ENCODE measurements around the gene ZNF224.
A peak's percentile ranks its signal among the peaks of the same experiment; 100 is the strongest.

The ZNF224 gene

GRCh38 chr19:44131955-44132354 is 37.8 kb downstream of the ZNF224 start:
- no peak for DNase-seq (ENCODE audit: low read depth)

- peak; percentile 55 for DNase-seq (ENCODE audit: low read depth)
Observed at GRCh38 chr19:44141191-44142058, 47.3 kb downstream of the ZNF224 start, which contains the start of gene ZNF234. TSS of gene ZNF234 (plus strand) at chr19:44141554. CDS start at chr19:44144633, 3,079 bp downstream.

- DNase-seq (ENCODE audit: low read depth) = no peak
Observed at GRCh38 chr19:44142059-44142433, 47.9 kb downstream of the ZNF224 start.

DNA sequence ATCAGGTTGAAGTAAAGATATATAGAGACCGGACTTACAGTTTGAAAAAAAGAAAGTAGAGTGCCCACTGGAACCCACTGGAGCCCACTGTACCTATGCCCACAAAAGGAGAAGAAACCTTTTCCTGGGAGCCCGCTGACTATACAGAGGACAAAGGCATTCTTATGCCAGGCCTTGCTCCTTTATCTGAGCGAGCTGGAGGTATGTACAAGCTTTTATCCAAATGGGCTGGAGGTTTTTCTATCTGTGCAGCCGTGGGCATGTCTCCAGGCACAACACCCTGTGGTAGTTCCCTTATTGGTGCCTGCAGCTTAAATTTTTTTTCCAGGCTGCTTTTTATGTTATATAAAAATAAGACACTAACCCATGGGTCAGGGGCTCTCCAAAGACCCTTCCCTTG is 55.6 kb downstream of the ZNF224 start:
- no peak for DNase-seq (ENCODE audit: low read depth)

DNA sequence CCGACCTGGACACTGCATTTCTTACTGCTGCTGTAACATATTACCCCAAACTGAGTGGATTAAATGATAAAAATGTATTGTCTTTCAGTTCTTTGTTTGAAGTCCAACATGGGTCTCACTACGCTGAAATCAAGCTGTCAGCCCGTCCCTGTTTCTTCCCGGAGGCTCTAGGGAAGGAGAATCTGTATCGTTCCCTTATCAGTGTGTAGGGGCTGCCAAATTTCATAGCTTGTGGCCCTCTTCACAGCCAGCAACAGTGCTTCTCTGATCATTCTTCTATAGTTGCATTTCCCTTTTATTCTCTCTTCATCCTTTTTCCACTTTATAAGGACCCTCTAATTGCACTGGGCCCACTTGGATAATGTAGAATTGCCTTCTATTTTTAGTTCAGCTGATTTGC is 57.3 kb downstream of the ZNF224 start:
- no peak for DNase-seq (ENCODE audit: low read depth)

DNA sequence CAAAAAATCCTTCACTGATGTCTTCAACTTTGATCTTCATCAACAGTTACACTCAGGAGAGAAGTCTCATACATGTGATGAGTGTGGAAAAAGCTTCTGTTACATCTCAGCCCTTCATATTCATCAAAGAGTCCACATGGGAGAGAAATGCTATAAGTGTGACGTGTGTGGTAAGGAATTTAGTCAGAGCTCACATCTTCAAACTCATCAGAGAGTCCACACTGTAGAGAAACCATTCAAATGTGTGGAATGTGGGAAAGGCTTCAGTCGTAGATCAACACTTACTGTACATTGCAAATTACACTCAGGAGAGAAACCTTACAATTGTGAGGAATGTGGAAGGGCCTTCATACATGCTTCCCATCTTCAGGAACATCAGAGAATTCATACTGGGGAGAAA is 62.3 kb downstream of the ZNF224 start:
- no peak for DNase-seq (ENCODE audit: low read depth)
